ENCODE results near the gene FOXN3.
"Not testable (repeated sequence)": the region's sequence is repeated elsewhere in the genome, so short reads cannot be mapped to it uniquely, and the experiment has no call there.

Gene FOXN3

GRCh38 chr14:89256283-89256682 is 160.8 kb downstream of the FOXN3 start:
- DNase-seq (ENCODE audit: insufficient read length, low spot score) (no peak), FAIRE-seq (no peak)
- TF ChIP-seq CTCF (IDR thresholded peaks at IDR 0.05; ENCODE audit: insufficient read depth, missing control alignments) = no peak

GRCh38 chr14:89255852-89256251 is 161.2 kb downstream of the FOXN3 start:
- no peak for TF ChIP-seq CTCF (IDR thresholded peaks at IDR 0.05; ENCODE audit: insufficient read depth, missing control alignments)
- DNase-seq (ENCODE audit: insufficient read length, low spot score) = no peak
- no peak for FAIRE-seq

GRCh38 chr14:89255012-89255411 is 162.0 kb downstream of the FOXN3 start:
- DNase-seq (ENCODE audit: insufficient read length, low spot score) (no peak), FAIRE-seq (no peak)
- TF ChIP-seq CTCF (IDR thresholded peaks at IDR 0.05; ENCODE audit: insufficient read depth, missing control alignments) = no peak

- DNase-seq (ENCODE audit: insufficient read length, low spot score) (no peak), FAIRE-seq (no peak)
- TF ChIP-seq CTCF (IDR thresholded peaks at IDR 0.05; ENCODE audit: insufficient read depth, missing control alignments) = no peak
Measured at GRCh38 chr14:89254166-89254909, 162.7 kb downstream of the FOXN3 start.

- no peak for TF ChIP-seq CTCF (IDR thresholded peaks at IDR 0.05; ENCODE audit: insufficient read depth, missing control alignments)
- DNase-seq (ENCODE audit: insufficient read length, low spot score) = no peak
- FAIRE-seq = no peak
Measured at GRCh38 chr14:89252887-89253532, 164.0 kb downstream of the FOXN3 start.

- no peak for TF ChIP-seq CTCF (IDR thresholded peaks at IDR 0.05; ENCODE audit: insufficient read depth, missing control alignments)
- no peak for FAIRE-seq
Measured at GRCh38 chr14:89251061-89251460, 166.0 kb downstream of the FOXN3 start.

GRCh38 chr14:89250655-89250975 is 166.4 kb downstream of the FOXN3 start:
- not testable (repeated sequence) for DNase-seq (ENCODE audit: insufficient read length, low spot score); FAIRE-seq

More at GRCh38 chr14:89251061-89251460, 166.0 kb downstream of the FOXN3 start:
- DNase-seq (ENCODE audit: insufficient read length, low spot score) = no peak

All from D721Med (cell line).